NCI-H2171 (cell line): ENCODE results near the gene ALDH6A1.

Experiments
- DNase-seq: peaks from one replicate; lab custom pipeline; 2025; lab: John Stamatoyannopoulos, UW

The ALDH6A1 gene

GRCh38 chr14:74049876-74050495, 34.3 kb downstream of the ALDH6A1 start:
- no peak for DNase-seq

- no peak for DNase-seq
These were observed 36.0 kb downstream of the ALDH6A1 start for GRCh38 chr14:74048281-74048680.

- DNase-seq = no peak
These were observed 38.7 kb downstream of the ALDH6A1 start for GRCh38 chr14:74045522-74045921.

- no peak for DNase-seq
These were observed 42.0 kb downstream of the ALDH6A1 start for GRCh38 chr14:74042296-74042695.

- DNase-seq = peak; percentile 18
These were observed 46.0 kb downstream of the ALDH6A1 start for GRCh38 chr14:74038020-74038859.

GRCh38 chr14:74035556-74035955, 48.7 kb downstream of the ALDH6A1 start:
- DNase-seq = no peak

- no peak for DNase-seq
These were observed 49.7 kb downstream of the ALDH6A1 start for GRCh38 chr14:74034572-74034971.

- no peak for DNase-seq
These were observed 55.1 kb downstream of the ALDH6A1 start for GRCh38 chr14:74029136-74029535.

GRCh38 chr14:74022346-74022745, 61.9 kb downstream of the ALDH6A1 start:
- no peak for DNase-seq

- DNase-seq = no peak
These were observed 64.7 kb downstream of the ALDH6A1 start for GRCh38 chr14:74019408-74020137.

GRCh38 chr14:74018586-74019407, 65.5 kb downstream of the ALDH6A1 start, which contains the start of the genes BBOF1 and ENTPD5:
Gene BBOF1, plus strand, starts transcription at chr14:74019349. Its CDS starts 130 bp downstream, at chr14:74019479.
Gene ENTPD5, minus strand, starts transcription at chr14:74019288. Its CDS starts 31,186 bp downstream, at chr14:73988102.
- peak; percentile 81 for DNase-seq

- DNase-seq = no peak
These were observed 66.1 kb downstream of the ALDH6A1 start for GRCh38 chr14:74018174-74018585.

- no peak for DNase-seq
These were observed 68.3 kb downstream of the ALDH6A1 start for GRCh38 chr14:74015963-74016362.

- DNase-seq = no peak
These were observed 69.1 kb downstream of the ALDH6A1 start for GRCh38 chr14:74015176-74015575.

- DNase-seq = no peak
These were observed 70.0 kb downstream of the ALDH6A1 start for GRCh38 chr14:74014299-74014698.

GRCh38 chr14:74008843-74009499, 75.3 kb downstream of the ALDH6A1 start:
- no peak for DNase-seq
